Anterior cingulate cortex (tissue), 58 donors: ENCODE results near the gene SPATA12.

Source experiments
- DNase-seq, 58 donors: peaks; one replicate each; lab custom pipeline; 2025; lab: John Stamatoyannopoulos, UW

Gene SPATA12, protein sequence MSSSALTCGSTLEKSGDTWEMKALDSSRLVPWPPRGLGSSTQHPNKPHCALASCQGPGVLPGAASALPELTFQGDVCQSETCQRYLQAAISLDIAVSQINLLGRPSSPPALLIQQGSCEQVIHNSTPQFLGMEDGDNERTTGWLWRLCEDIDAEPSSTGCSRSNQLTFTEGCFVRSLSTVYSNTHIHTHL

DNA sequence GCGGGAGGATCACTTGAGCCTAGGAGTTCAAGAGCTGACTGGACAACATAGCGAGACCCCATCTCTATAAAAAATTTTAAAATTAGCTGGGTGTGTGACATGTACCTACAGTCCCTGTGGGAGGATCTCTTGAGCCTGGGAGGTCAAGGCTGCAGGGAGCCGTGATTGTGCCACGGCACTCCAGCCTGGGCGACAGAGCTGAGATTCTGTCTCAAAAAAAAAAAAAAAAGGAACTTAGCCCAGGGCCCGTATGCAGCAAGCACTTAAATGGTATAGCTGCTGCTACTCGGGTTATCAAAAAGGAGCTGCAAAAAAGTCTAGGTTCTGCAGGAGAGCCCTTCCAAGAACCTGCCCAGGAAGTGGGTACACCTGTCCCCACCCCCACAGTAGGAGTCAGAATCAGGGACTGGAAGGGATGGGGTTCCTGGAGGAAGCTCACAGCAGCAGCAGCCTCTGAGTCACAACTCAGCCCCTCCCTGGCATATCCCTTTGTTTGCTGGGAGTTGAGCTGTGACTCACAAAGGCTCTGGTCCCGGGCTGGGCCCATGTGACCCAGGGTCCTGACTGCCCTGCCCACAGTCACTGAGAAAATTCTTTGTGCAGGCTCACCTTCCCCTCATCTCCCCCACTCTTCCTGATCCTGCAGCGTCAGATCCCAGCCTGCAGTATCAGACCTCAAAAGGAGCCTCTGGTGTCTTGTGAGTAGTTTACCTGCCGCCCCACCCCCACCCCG is at the start of gene SPATA12:
TSS of gene SPATA12 (plus strand) at position 576 of the 733 bp plus-strand sequence. CDS start 13,031 bp downstream, outside the sequence.
- peak in 40 of 58 donors; percentile 6 to 82 (median 34) for DNase-seq

DNA sequence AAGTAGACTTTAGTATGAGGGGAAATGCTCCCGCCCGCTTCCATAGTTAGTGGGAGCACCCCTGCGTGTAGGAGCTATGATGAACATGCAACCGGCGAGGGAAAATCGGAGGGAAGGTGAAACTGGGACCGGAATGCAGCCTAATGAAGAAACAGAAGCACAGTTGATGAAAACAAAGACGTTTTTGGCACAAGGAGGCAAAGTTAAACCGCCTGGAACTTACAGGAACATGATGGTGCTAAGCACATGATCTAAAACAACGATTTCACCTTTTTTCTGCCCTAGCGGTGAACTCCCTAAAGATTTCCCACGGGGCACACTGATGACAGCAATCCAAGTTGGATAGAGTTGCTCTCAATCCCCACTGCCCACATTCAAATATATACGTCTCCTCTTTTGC is 49.4 kb upstream of the SPATA12 start:
- DNase-seq, result no peak

DNA sequence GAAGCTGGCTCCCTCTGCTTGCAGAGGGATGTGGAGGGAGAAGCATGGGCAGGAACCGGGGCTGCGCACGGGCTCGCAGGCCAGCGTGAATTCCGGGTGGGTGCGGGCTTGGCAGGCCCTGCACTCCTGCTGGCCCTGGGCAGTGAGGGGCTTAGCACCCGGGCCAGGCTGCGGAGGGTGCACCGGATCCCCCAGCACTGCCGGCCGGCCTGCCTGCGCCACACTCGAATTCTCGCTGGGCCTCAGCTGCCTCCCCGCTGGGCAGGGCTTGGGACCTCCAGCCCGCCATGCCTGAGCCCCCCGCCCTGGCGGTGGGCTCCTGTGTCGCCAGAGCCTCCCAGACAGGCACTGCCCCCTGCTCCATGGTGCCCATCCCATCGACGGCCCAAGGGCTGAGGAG is 47.6 kb upstream of the SPATA12 start:
- DNase-seq, result no peak

DNA sequence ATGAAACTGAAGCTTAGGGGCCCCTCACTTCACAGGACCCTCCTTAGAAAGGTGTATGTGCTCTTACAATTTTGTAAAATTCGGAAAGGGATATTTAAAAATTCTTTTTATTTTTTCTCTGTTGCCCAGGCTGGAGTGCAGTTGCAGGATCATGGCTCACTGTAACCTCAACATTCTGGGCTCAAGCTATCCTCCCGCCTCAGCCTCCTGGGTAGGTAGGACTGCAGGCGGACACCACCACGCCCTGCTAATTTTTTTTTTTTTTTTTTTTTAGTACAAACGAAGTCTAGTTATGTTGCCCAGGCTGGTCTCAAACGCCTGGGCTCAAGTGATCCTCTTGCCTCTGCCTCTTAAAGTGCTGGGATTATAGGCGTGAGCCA is 45.1 kb upstream of the SPATA12 start:
- DNase-seq, result no peak

DNA sequence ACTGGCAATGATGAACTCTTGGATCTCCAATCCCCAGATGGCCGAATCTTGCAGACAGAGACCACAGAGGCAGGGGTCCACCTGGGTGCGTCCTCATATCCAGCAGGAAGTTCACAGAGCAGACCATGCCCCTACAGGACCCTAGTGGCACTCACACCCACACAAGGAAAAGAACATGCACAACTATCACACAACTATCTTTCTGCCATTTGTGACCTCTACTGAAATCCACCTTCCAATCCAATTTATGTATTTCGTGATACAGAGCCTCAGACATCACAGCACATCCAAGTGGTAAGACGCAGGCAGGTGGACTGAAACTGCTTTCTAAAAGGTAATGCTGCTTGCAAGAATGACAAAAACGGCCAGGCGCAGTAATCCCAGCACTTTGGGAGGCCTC is 44.6 kb upstream of the SPATA12 start:
- DNase-seq, result no peak

DNA sequence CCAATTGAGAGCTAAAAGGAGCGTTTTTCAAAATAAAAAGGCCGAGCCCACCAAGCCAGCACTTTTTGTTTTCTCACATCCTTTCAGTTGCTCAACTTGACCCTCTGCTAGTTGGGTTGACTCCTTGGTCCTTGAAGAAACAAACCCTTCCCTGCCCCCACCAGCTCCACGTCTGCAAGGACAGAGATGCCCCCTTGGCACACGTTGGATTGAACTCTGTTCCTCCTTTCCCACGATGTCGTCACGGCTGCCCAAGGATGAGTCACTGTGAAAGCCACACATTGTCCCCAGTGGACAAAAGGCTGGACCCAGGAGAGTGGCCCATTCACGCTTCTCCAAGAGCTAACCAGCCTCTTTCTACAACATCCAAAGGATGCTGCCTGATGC is 43.0 kb upstream of the SPATA12 start:
- DNase-seq, result peak in 54 of 58 donors; percentile 14 to 91 (median 66)

DNA sequence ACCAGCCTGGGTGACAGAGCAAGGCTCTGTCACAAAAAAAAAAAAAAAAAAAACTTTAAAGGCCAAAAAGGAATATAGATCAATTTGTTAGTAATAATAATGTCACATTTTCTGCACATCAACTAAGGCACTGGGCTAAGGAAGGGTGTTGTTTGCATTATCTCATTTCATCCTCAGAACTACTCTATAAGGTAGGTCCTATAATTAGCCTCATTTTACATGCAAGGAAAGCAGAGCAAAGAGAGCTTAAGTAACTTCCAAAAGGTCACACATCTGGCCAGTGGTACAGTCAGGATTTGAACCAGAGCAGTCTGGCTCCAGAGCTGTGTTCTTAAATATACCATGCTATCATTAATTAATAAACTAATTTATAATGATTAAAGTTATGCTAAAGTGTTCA is 42.2 kb upstream of the SPATA12 start:
- no peak for DNase-seq

DNA sequence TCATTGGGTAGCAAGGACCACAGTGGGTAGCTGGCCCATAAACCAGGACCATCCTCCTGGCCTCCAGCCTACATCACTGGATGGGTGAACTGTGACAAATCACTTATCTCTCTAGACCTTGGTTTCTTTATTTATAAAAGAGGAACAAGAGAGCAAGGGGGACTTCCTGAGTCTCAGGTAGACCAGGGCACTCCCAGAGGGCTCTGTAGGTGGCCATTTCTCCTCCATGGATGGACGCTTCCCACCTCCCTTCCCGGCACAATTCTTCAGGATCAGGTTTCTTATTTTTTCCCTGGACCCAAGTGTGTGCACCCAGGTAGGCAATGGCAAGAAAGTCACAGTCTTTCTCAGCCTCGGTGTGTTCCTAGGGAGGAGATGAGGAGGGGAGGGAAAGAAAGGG is 41.4 kb upstream of the SPATA12 start:
- DNase-seq, result no peak

DNA sequence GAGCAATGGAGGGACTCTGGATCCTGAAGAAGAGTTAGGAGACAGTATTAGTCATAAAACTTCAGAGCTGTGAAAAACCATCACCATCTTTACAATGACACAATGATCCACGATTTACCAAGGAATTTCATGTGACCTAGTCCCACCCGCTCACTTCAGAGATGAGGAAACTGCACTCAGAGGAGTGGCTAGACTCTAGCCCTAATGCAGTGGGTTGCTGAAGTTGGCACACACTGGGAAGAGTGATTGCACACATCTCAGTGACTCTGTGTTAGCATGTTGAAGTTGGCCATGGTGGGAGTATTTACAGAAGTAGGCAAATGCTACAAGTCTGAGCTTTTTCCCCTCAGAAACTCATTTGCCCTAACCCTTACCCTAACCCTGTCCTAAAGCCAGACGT is 35.2 kb upstream of the SPATA12 start:
- no peak for DNase-seq

DNA sequence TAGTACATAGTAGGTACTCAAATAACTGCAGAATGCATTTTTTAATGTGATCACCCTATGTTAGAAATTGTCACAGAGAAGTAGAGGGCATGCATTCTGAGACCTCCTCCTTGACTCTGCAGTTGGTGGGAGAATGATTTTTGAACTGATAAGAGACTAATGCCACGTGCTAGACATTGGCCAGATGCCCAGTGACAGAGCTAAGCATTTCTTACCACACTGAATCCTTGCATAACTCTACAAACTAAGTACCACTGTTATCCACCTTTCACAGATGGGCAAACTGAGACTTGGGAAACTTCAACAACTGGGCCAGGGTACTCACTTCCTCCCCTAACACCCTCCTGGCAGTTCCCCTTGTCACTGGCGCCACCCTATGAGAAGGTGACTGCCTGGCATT is 33.5 kb upstream of the SPATA12 start:
- DNase-seq, result no peak

DNA sequence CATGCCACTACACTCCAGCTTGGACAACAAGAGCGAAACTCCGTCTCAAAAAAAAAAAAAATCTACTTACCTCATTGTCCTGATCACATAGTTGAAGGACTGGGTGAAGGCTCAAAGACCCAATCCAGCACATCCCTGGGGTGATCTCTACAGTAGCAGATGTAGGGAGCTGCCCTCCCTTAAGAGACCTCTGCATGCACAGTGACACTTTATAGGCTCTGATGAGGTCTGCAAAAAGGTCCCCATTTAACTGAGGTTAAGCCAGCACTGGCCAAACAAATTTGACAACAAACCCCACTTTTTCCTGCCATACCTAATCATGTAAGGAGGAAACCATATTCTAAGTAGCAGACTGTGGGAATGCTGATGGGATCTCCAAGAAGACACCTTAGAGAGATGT is 31.1 kb upstream of the SPATA12 start:
- DNase-seq, result no peak

DNA sequence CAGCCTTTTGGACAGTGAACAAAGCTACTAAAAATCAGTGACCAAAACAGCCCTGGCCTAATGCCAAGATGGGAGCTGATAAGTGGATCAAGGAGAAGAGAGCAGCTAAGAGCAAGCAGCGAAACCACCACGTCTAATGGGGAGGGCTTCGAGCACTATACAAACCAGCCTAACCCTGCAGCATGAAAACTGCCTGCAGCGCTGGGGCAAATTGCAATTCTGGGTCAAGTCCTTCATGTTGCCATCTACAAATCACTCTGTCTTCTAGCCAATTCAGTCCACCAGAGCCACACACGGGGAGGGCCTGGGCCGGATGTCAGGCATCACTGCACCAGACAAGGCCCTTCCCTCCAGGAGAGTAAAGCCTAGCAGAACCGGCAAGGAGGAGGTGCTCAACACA is 30.5 kb upstream of the SPATA12 start:
- peak in 1 of 58 donors; percentile 23 for DNase-seq

DNA sequence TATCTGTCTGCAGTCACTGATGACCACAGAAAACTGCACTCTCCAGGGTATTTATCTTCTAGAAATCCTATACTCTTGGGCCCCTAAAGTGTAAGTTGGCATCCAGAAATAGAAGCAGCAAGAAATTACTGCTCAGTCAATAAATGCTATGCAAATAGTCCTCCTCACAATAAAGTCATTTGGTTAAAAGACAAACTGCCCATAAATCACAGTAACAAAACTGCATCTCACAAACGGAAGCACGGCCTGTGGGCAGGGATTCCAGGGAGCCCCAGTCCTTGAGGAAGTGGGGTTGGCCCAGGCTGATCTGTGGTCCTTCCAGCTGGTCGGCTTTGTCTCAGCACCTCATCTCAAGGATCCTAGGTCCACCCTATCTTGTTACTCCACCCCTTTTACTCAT is 29.7 kb upstream of the SPATA12 start:
- DNase-seq, result no peak

DNA sequence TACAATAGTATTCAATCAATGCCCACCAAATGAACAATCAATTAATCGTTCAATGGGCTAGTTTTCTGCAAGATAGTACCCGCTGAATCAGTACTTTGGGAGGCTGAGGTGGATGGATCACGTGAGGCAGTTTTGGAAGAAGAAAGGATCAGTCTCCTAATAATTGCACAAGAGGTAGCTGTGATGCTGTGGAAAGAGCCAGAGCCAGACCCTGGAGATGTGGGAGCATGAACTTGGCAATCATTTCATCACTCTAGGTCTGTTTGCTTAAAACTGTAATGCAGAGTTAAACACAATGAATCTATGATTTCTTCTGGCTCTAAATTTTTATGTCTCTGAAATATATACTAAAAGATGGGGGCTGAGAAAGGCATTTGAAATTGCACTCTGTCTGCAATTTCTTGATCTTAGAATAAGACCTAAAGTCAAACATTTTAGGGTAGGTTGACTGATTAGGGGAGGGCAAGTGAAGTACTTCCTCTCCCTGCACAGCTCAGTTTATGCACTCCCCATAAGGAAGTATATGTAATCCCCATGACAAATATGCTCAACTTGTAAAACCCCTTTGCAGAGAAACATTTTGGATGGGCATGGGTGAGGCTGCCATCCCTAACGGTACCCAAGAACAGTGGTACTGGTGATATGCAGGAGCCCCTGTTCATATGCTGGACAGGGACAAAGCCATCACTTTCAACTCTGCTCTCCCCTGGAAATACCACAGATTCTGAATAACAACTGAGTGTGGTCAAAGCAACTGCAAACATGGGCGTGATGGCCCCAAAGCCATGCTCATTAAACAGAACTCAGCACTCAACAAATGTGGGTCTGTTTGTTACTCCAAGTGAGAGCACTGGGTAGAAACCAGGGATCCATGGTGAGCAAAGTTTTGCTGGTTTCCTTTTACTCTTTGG is 28.6 kb upstream of the SPATA12 start:
- no peak for DNase-seq

DNA sequence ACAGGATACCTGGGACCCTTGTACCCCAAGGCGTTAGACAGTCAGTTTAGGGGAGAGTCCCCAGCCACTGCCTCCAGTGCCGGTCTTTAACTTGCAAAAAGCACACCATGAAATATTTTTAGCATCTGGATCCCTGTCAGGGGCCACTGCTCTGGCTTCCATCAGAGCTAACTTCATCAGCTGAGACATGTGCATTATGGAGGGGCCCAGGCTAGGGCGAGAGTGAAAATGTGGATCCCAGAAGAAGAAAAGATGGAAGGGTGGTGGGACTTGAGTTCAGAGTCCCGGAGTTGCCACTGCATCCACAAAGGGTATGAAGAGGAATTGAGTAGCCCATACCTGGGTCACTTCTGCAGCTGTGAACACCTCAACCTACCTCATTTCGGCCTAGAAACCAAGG is 23.5 kb upstream of the SPATA12 start:
- DNase-seq, result no peak

DNA sequence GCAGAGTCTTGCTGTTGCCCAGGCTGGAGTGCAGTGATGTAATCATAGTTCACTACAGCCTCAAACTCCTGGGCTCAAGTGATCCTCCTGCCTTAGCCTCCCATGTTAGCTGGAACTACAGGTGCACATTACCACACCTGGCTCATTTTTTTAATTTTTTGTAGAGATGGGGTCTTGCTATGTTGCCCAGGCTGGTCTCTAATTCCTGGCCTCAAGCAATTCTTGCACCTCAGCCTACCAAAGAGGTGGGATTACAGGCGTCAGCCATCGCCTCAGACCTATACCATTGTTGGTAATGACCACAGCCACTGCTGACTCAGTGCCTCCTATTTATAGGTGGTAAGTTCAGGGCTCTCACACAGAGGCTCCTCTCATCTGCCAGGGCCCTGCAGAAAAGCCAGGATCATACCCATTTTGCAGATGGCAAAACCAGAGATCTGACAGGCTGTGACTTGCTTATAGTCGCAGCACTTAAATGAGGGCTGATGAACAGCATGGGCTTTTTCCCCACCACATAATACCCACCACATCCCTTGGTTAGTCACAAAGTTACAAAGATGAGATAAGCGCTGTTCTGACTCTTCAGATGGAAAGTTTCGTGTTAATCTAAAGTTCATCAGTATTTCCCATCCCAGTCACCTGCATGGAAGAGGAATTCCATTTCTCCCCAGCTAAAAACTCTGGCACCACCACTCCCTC is 21.8 kb upstream of the SPATA12 start:
- DNase-seq, result no peak

DNA sequence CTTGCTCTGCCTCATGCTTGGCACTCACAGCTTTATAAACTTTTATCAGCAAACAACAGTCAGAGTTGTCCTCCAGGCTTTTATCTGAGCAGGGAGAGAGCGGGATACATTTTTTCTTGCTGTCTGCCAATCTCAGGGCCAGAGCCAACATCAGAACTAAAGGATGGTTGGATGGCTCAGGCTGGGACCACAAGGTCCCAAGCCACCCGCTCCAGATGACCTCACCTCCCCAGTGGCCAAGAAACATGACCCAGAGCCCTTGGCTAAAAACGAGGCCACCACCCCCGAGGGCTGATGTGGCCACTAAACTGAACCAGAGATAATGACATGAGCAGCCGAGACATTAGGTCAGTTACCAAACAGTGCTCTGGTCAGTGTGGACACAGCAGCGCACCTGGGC is 18.8 kb upstream of the SPATA12 start:
- DNase-seq, result no peak

DNA sequence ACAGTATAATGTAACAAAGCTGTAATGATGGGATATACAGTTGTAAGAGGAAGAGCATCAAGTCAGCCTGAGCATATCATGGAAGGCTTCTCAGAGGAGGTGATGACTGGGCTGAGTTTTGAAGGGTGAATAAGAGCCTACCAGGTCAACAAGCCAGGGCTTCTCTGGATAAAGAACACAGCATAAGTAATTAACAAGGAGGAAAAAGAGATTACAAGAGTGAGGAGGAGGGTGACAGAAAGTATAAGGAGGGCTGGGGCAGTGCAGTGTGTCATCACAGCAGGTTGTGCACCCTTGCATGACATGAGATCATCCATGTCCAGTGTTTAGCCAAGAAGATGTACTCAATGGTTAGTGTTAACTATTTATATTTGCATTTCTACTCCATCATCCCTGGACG is 16.9 kb upstream of the SPATA12 start:
- DNase-seq, result no peak

DNA sequence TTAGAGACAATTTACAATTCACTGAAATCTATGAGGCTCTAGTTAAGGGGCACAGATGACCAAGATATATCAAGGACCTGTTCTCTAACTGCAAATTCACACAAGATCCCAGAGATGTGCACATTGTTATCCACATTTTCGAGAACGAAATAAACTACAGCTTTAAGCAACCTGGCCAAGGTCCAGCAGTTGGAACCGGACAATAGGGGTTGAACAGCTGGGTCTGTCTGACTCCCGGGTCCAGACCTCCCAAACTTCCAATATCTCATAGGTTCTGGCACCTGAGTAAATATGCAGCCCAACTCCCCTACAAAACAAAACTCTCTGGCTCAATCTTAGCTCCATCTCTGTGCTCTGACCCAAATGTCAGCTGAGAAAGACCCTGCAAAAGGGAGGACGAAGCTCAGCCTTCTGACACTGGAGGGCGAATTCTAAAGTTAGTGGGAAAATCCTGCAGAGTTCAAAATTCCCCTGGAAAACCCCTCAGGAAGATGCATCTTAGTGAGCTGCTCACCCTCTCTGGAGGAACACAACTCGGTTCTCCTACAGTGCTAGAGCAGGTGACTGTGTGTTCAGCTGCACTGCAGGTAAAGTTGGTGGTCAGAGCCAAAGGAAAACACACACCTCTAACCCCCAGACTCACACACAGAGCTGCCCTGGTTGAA is 14.2 kb upstream of the SPATA12 start:
- DNase-seq, result peak in 1 of 58 donors; percentile 3

DNA sequence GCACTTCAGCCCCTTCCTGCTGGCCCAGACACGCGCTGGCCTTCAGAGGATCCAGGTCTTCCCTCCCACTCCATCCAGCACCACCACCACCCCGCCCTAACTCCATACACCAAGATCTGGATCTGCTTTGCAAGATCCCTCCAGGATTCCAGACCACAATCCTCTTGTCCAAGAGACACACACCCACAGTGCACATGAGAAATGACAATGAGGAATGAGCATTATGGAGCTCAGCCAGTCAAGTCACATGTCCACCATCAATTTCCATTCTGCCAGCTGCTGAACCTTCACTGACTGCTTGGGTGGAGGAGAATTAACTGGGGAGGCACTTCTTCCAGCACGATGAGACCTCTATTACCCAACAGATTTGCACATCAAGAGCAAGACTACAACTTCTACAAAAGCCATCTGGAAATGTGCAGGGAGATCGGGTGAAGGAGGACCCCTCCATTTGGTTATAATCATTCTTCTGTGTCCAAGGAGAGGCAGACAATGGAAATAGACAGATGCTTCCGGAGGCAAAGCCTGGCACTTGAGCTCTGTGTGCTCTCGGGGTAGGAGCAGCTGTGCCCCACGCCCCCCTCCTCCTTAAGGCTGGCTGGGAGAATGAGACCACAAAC is 12.3 kb upstream of the SPATA12 start:
- peak in 19 of 58 donors; percentile 7 to 39 (median 19) for DNase-seq
